NCI-H146 (cell line): ENCODE results near the gene ASAP2.

Experiments used
- DNase-seq: peaks from one replicate; lab custom pipeline; 2025; lab: John Stamatoyannopoulos, UW

The ASAP2 gene

DNA sequence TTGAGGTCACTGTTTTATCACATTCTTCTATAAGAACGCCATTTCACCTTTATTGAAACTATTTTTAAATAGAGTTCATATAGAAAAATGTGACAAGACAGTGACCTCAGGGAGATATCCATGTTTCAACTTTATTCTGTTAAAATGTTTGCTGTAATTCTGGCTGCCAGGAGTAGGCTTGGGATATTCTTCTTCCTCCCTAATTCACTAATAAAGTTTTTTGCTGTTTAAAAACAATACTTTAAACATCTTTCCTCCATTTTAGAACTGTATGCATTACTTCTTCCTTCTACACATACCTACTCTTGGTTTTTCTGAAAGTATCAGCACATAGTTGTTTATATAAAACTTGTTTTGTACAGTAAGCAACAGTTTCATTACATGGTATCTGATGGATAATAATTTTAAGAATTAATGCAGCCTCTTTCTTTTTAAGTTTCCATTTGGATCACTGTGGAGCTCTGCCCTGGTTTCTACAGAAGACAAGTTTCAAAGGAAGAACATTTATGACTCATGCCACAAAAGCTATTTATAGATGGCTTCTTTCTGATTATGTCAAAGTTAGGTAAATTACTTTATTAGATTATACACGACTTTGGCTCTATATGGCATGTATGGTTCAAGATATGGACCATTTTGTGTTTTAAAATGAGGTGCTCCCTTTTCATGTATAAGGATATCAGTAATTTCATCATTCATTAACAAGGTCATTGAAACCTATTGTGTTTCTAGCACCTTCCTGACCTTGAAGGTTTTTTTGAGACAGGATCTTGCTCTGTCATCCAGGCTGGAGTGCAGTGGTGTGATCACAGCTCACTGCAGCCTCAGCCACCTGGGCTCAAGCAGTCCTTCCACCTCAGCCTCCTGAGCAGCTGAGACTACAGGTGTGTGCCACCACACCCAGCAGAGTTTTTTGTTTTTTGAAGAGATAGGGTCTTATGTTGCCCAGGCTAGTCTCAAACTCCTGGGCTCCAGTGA lies 224.0 kb downstream of the ASAP2 start:
- no peak for DNase-seq

GRCh38 chr2:9434489-9434888 lies 227.9 kb downstream of the ASAP2 start:
- no peak for DNase-seq

- DNase-seq: no peak
Observed at GRCh38 chr2:9439536-9439935, 232.9 kb downstream of the ASAP2 start.

GRCh38 chr2:9440058-9440727 lies 233.6 kb downstream of the ASAP2 start:
- DNase-seq: no peak

- DNase-seq: no peak
Observed at GRCh38 chr2:9441556-9441955, 234.9 kb downstream of the ASAP2 start.

DNA sequence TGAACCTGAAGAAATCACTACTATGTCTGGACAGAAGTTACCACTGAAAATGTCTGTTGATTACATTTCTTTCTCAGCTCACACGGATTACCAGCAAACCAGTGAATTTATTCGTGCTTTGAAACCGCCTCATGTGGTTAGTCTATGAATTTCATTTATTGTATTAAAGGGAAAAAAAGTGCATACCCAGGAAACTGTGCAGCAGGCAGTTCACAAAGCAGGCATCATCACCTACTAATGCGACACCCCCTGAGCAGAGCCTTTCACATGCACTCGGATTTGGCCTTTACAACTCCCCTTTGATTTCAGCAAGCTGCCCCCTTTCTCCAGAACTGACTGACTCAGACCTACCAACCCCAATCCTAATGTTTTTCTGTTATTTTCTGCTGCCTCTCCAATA lies 236.9 kb downstream of the ASAP2 start:
- DNase-seq: no peak

DNA sequence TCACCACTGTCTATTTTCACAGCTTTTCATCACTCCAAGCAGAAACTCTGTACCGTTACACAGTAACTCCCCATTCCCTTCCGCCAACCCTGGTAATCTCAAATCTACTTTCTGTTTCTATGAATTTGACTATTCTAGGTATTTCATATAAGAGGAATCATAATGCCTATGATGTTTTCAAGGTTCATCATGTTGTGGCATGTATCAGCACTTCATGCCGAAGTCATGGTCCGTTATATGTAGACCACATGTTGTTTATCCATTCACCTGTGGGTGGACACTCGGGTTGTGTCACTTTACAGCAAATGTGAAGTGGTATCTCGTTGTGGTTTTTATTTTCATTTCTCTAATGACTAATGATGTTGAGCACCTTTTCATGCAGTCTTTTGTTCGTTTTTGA lies 238.5 kb downstream of the ASAP2 start:
- no peak for DNase-seq

DNA sequence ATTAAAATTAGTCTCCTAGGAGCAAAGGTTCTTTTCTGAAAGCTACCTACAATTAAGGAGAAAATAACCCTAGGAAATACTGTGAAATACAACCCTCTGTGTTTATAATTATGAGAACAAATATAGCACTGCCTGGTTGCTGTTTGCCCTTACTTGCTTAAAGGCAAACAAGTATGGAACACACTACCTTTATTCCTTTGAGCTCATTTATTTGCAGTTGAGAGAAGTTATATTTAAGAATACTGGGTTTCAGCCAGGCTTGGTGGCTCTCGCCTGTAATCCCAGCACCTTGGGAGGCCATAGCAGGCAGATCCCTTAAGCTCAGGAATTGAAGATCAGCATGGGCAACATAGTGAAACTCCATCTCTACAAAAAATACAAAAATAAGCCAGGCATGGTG lies 244.6 kb downstream of the ASAP2 start:
- no peak for DNase-seq
